Common myeloid progenitor, CD34-positive (primary cell): Measurements from ENCODE around the gene AGPAT1.
A peak's percentile ranks its signal among the peaks of the same experiment; 100 is the strongest.

Experiments
- CTCF ChIA-PET: fragments of 350-600 bp; sonication (Branson Sonifier 250); formaldehyde crosslinking; loops from one replicate; lab custom pipeline; 2021; ENCODE audit warnings: antibody characterized with exemption; lab: Charles Lee
- POLR2A ChIA-PET: fragments of 350-600 bp; sonication (Branson Sonifier 250); formaldehyde crosslinking; loops from one replicate; lab custom pipeline; 2021; ENCODE audit warnings: antibody characterized with exemption; lab: Charles Lee
- DNase-seq, 3 donors: peaks; one replicate each; pipeline versions ENCODE4 v3.0.0 to v3.0.0-alpha.2; 2013
- H3K27ac ChIP-seq, 2 experiments: 1 replicate in 1 of 2; 2 replicates in 1 of 2; pipeline ENCODE4 v1.7.0; 2013; ENCODE audit warnings: inconsistent platforms in 2 of 2, low read length in 2 of 2, mild to moderate bottlenecking in 2 of 2, low read depth in 1 of 2, moderate library complexity in 1 of 2; ENCODE audit not compliant: severe bottlenecking in 2 of 2, insufficient read depth in 1 of 2, poor library complexity in 1 of 2
- H3K27me3 ChIP-seq, 5 experiments: replicated peaks in 2 of 5; 1 replicate in 3 of 5; 2 replicates in 2 of 5; pipeline versions ENCODE4 v1.6.1 to v1.7.0; 2013; ENCODE audit warnings: low read length in 4 of 5, mild to moderate bottlenecking in 2 of 5, moderate library complexity in 2 of 5, inconsistent platforms in 1 of 5; ENCODE audit not compliant: insufficient read depth in 5 of 5, control insufficient read depth in 4 of 5
- H3K36me3 ChIP-seq, 4 experiments: 1 replicate in 2 of 4; 2 replicates in 2 of 4; pipeline versions ENCODE4 v1.6.1 to v1.7.0; 2013; ENCODE audit warnings: low read length in 3 of 4, control low read depth in 1 of 4, mild to moderate bottlenecking in 1 of 4; ENCODE audit not compliant: control insufficient read depth in 4 of 4, insufficient read depth in 4 of 4
- H3K4me1 ChIP-seq, 4 experiments: 1 replicate in 3 of 4; 2 replicates in 1 of 4; pipeline versions ENCODE4 v1.6.1 to v1.7.1; 2013; ENCODE audit warnings: low read length in 3 of 4, mild to moderate bottlenecking in 3 of 4, control low read depth in 1 of 4, inconsistent platforms in 1 of 4, moderate library complexity in 1 of 4; ENCODE audit not compliant: control insufficient read depth in 4 of 4, insufficient read depth in 4 of 4; ENCODE audit errors: control extremely low read depth in 1 of 4
- H3K4me3 ChIP-seq, 7 experiments: 1 replicate in 4 of 7; 2 replicates in 3 of 7; pipeline versions ENCODE4 v1.5.1 to v1.7.0; 2013; ENCODE audit warnings: mild to moderate bottlenecking in 7 of 7, low read length in 6 of 7, moderate library complexity in 6 of 7, inconsistent platforms in 2 of 7, low read depth in 2 of 7, control low read depth in 1 of 7; ENCODE audit not compliant: insufficient read depth in 4 of 7, control insufficient read depth in 1 of 7; ENCODE audit errors: extremely low read depth in 1 of 7
- H3K9me3 ChIP-seq, 5 experiments: 1 replicate in 4 of 5; 2 replicates in 1 of 5; pipeline versions ENCODE4 v1.6.1 to v1.7.1; 2013; ENCODE audit warnings: low read length in 4 of 5, mild to moderate bottlenecking in 2 of 5, inconsistent platforms in 1 of 5, low read depth in 1 of 5, moderate library complexity in 1 of 5; ENCODE audit not compliant: control insufficient read depth in 4 of 5, insufficient read depth in 2 of 5; ENCODE audit errors: control extremely low read depth in 1 of 5
- WGBS: methylation state at CpG from one replicate; pipeline ENCODE4 v1.1.5; 2013; ENCODE audit not compliant: insufficient coverage; 5-methylcytosine and 5-hydroxymethylcytosine counted together

The AGPAT1 gene

GRCh38 chr6:32166411-32167061 lies 9.3 kb downstream of the AGPAT1 start:
- Histone ChIP-seq H3K27me3 (no peaks in the 10 kb centered on the region), H3K9me3 (no peaks in the 10 kb centered on the region), H3K36me3 (peaks cover 13 to 78% (median 54%) of the 10 kb centered on the region in 4 experiments), H3K27ac (no peak overlapping the region), H3K4me1 (no peaks in the 10 kb centered on the region), H3K4me3 (no peak overlapping the region)
- ChIA-PET POLR2A (interaction anchor here (0.7 kb wide), 1 partner anchor 533 kb away, joined by 3 read pairs; no protein-coding TSS in a partner anchor), CTCF (interaction anchor here (1.2 to 2.2 kb wide), 3 partner anchors 8 to 25 kb away, joined by 3 to 11 read pairs (median 3); no protein-coding TSS in a partner anchor)
- no peak for DNase-seq
- 97% methylated on average over 22 of the region's 30 CpGs for WGBS

- POLR2A ChIA-PET, result no interaction called here
- no peaks in the 10 kb centered on the region for H3K27me3 ChIP-seq
- no peaks in the 10 kb centered on the region for H3K9me3 ChIP-seq
- CTCF ChIA-PET, result interaction anchor here (0.6 to 2.2 kb wide), 7 partner anchors 9 to 94 kb away, joined by 3 to 11 read pairs (median 3); no protein-coding TSS in a partner anchor
- no peak within 1 kb of the TSS for H3K4me3 ChIP-seq
- H3K4me1 ChIP-seq, result no peaks in the 10 kb centered on the region
- peaks cover 7 to 56% (median 39%) of the 10 kb centered on the region in 4 experiments for H3K36me3 ChIP-seq
- H3K27ac ChIP-seq, result no peak within 1 kb of the TSS
- no peak for DNase-seq
Observed at GRCh38 chr6:32164295-32164694, 11.6 kb downstream of the AGPAT1 start, which contains the start of gene EGFL8. Gene EGFL8 (plus strand): TSS chr6:32164595. CDS start chr6:32166166, 1,571 bp downstream.

- ChIA-PET POLR2A (no interaction called here), CTCF (interaction anchor here (0.6 to 1.9 kb wide), 5 partner anchors 9 to 94 kb away, joined by 3 to 4 read pairs (median 3); no protein-coding TSS in a partner anchor)
- peaks cover 7 to 55% (median 37%) of the 10 kb centered on the region in 4 experiments for H3K36me3 ChIP-seq
- 93% methylated on average over 6 of the region's 7 CpGs for WGBS
- H3K27me3 ChIP-seq, result no peaks in the 10 kb centered on the region
- no peaks in the 10 kb centered on the region for H3K4me1 ChIP-seq
- H3K4me3 ChIP-seq, result no peak overlapping the region
- H3K9me3 ChIP-seq, result no peaks in the 10 kb centered on the region
- H3K27ac ChIP-seq, result no peak overlapping the region
- no peak for DNase-seq
Observed at GRCh38 chr6:32163559-32164258, 12.2 kb downstream of the AGPAT1 start.

- ChIA-PET CTCF (interaction anchor here (0.8 to 3.4 kb wide), 6 partner anchors 9 to 123 kb away, joined by 3 to 13 read pairs (median 3); no protein-coding TSS in a partner anchor), POLR2A (interaction anchor here (1.2 kb wide), 1 partner anchor 29 kb away, joined by 4 read pairs; no protein-coding TSS in a partner anchor)
- Histone ChIP-seq H3K36me3 (peaks cover 5 to 39% (median 26%) of the 10 kb centered on the region in 4 experiments), H3K4me3 (no peak overlapping the region), H3K27ac (no peak overlapping the region), H3K27me3 (no peaks in the 10 kb centered on the region), H3K9me3 (no peaks in the 10 kb centered on the region), H3K4me1 (peaks cover 0 to 26% (median 22%) of the 10 kb centered on the region in 4 experiments)
- DNase-seq, result no peak
Observed at GRCh38 chr6:32158052-32158451, 17.8 kb downstream of the AGPAT1 start.

GRCh38 chr6:32156891-32157290 lies 19.0 kb downstream of the AGPAT1 start:
- DNase-seq, result no peak
- ChIA-PET POLR2A (interaction anchor here (0.6 to 1.2 kb wide), 2 partner anchors 9 to 30 kb away, joined by 3 to 4 read pairs; no protein-coding TSS in a partner anchor), CTCF (no interaction called here)
- Histone ChIP-seq H3K9me3 (no peaks in the 10 kb centered on the region), H3K4me1 (peaks cover 0 to 34% (median 31%) of the 10 kb centered on the region in 4 experiments), H3K27ac (no peak overlapping the region), H3K36me3 (peaks cover 5 to 31% (median 19%) of the 10 kb centered on the region in 4 experiments), H3K27me3 (peaks cover 0 to 1% (median 0%) of the 10 kb centered on the region in 5 experiments), H3K4me3 (no peak overlapping the region)
- 96% methylated on average over 4 of the region's 9 CpGs for WGBS

GRCh38 chr6:32154514-32155161 lies 21.2 kb downstream of the AGPAT1 start:
- H3K27ac ChIP-seq, result peak overlapping the region; percentile 86 to 88
- WGBS, result 3% methylated on average over 27 of the region's 34 CpGs
- ChIA-PET POLR2A (interaction anchor here (0.8 to 1.1 kb wide), 2 partner anchors 36 to 38 kb away, joined by 3 to 4 read pairs; partner anchors contain the start of genes GPSM3 and PBX2), CTCF (interaction anchor here (1.1 to 1.3 kb wide), 5 partner anchors 11 to 37 kb away, joined by 3 to 18 read pairs (median 8); partner anchors contain the start of genes EGFL8 and FKBPL)
- DNase-seq, result peak; percentile 77 to 90 (median 85)
- H3K36me3 ChIP-seq, result peaks cover 5 to 31% (median 19%) of the 10 kb centered on the region in 4 experiments
- H3K9me3 ChIP-seq, result no peaks in the 10 kb centered on the region
- H3K4me3 ChIP-seq, result peak overlapping the region; percentile 53 to 96 (median 85)
- peaks cover 0 to 47% (median 34%) of the 10 kb centered on the region in 4 experiments for H3K4me1 ChIP-seq
- peaks cover 0 to 15% (median 10%) of the 10 kb centered on the region in 5 experiments for H3K27me3 ChIP-seq
